Adipocyte (in vitro differentiated cells): ENCODE measurements around the gene SORCS2.
A peak's percentile ranks its signal among the peaks of the same experiment; 100 is the strongest.

Source experiments
- DNase-seq: peaks from one replicate; pipeline ENCODE4 v3.0.0-alpha.2; 2015; ENCODE audit warnings: low read depth
- H3K27me3 ChIP-seq: replicated peaks from 2 replicates; pipeline ENCODE4 v1.7.0; 2013; ENCODE audit warnings: mild to moderate bottlenecking, low read length, moderate library complexity; ENCODE audit not compliant: control insufficient read depth, insufficient read depth
- H3K36me3 ChIP-seq: 2 replicates; pipeline ENCODE4 v1.7.0; 2013; ENCODE audit warnings: low read length, mild to moderate bottlenecking, moderate library complexity; ENCODE audit not compliant: control insufficient read depth, insufficient read depth, severe bottlenecking
- H3K4me1 ChIP-seq: 2 replicates; pipeline ENCODE4 v1.7.0; 2013; ENCODE audit warnings: mild to moderate bottlenecking, low read length, moderate library complexity; ENCODE audit not compliant: control insufficient read depth, insufficient read depth
- H3K4me3 ChIP-seq: 2 replicates; pipeline ENCODE4 v1.7.0; 2013; ENCODE audit warnings: mild to moderate bottlenecking, low read length, moderate library complexity
- H3K9ac ChIP-seq: 2 replicates; pipeline ENCODE4 v1.7.0; 2013; ENCODE audit warnings: mild to moderate bottlenecking, low read length, moderate library complexity
- H3K9me3 ChIP-seq: 2 replicates; pipeline ENCODE4 v1.7.0; 2013; ENCODE audit warnings: mild to moderate bottlenecking, low read length, moderate library complexity; ENCODE audit not compliant: control insufficient read depth

The SORCS2 gene

GRCh38 chr4:7764466-7764865, 572.1 kb downstream of the SORCS2 start:
- Histone ChIP-seq H3K27me3 (no peaks in the 10 kb centered on the region), H3K4me3 (no peak overlapping the region), H3K9me3 (no peaks in the 10 kb centered on the region), H3K9ac (no peak overlapping the region), H3K4me1 (no peaks in the 10 kb centered on the region), H3K36me3 (peaks cover 99% of the 10 kb centered on the region)
- DNase-seq: no peak

- Histone ChIP-seq H3K4me3 (no peak overlapping the region), H3K9me3 (no peaks in the 10 kb centered on the region), H3K27me3 (no peaks in the 10 kb centered on the region), H3K36me3 (peaks cover 98% of the 10 kb centered on the region), H3K4me1 (peaks cover 3% of the 10 kb centered on the region), H3K9ac (no peak overlapping the region)
- no peak for DNase-seq
These were observed 573.3 kb downstream of the SORCS2 start for GRCh38 chr4:7765666-7766065.

GRCh38 chr4:7766086-7766485, 573.7 kb downstream of the SORCS2 start:
- DNase-seq: no peak
- Histone ChIP-seq H3K9ac (no peak overlapping the region), H3K36me3 (peaks cover 98% of the 10 kb centered on the region), H3K4me1 (peaks cover 3% of the 10 kb centered on the region), H3K27me3 (no peaks in the 10 kb centered on the region), H3K4me3 (no peak overlapping the region), H3K9me3 (no peaks in the 10 kb centered on the region)

- no peaks in the 10 kb centered on the region for H3K27me3 ChIP-seq
- no peak for DNase-seq
- peaks cover 98% of the 10 kb centered on the region for H3K36me3 ChIP-seq
- peaks cover 3% of the 10 kb centered on the region for H3K4me1 ChIP-seq
- no peaks in the 10 kb centered on the region for H3K9me3 ChIP-seq
- H3K4me3 ChIP-seq: no peak overlapping the region
- H3K9ac ChIP-seq: no peak overlapping the region
These were observed 574.5 kb downstream of the SORCS2 start for GRCh38 chr4:7766661-7767345.

- Histone ChIP-seq H3K9me3 (no peaks in the 10 kb centered on the region), H3K4me1 (peaks cover 3% of the 10 kb centered on the region), H3K9ac (no peak overlapping the region), H3K4me3 (no peak overlapping the region), H3K27me3 (no peaks in the 10 kb centered on the region), H3K36me3 (peaks cover 98% of the 10 kb centered on the region)
- no peak for DNase-seq
These were observed 575.2 kb downstream of the SORCS2 start for GRCh38 chr4:7767526-7767925.

- H3K9me3 ChIP-seq: no peaks in the 10 kb centered on the region
- no peak overlapping the region for H3K9ac ChIP-seq
- H3K4me3 ChIP-seq: no peak overlapping the region
- no peak for DNase-seq
- no peaks in the 10 kb centered on the region for H3K27me3 ChIP-seq
- peaks cover 98% of the 10 kb centered on the region for H3K36me3 ChIP-seq
- peaks cover 3% of the 10 kb centered on the region for H3K4me1 ChIP-seq
These were observed 575.6 kb downstream of the SORCS2 start for GRCh38 chr4:7767966-7768365.

- Histone ChIP-seq H3K9ac (no peak overlapping the region), H3K36me3 (peaks cover 98% of the 10 kb centered on the region), H3K27me3 (no peaks in the 10 kb centered on the region), H3K9me3 (no peaks in the 10 kb centered on the region), H3K4me3 (no peak overlapping the region), H3K4me1 (peaks cover 3% of the 10 kb centered on the region)
- no peak for DNase-seq
These were observed 576.4 kb downstream of the SORCS2 start for GRCh38 chr4:7768736-7769135.

GRCh38 chr4:7769396-7770223, 577.3 kb downstream of the SORCS2 start:
- Histone ChIP-seq H3K4me3 (no peak overlapping the region), H3K36me3 (peaks cover 99% of the 10 kb centered on the region), H3K4me1 (peaks cover 3% of the 10 kb centered on the region), H3K27me3 (no peaks in the 10 kb centered on the region), H3K9me3 (no peaks in the 10 kb centered on the region), H3K9ac (no peak overlapping the region)
- no peak for DNase-seq

GRCh38 chr4:7770224-7771050, 578.1 kb downstream of the SORCS2 start:
- peak; percentile 30 for DNase-seq
- Histone ChIP-seq H3K36me3 (peaks cover 99% of the 10 kb centered on the region), H3K4me1 (peaks cover 3% of the 10 kb centered on the region), H3K4me3 (no peak overlapping the region), H3K9me3 (no peaks in the 10 kb centered on the region), H3K27me3 (no peaks in the 10 kb centered on the region), H3K9ac (no peak overlapping the region)

- no peak overlapping the region for H3K9ac ChIP-seq
- H3K27me3 ChIP-seq: no peaks in the 10 kb centered on the region
- no peaks in the 10 kb centered on the region for H3K9me3 ChIP-seq
- DNase-seq: no peak
- H3K4me1 ChIP-seq: peaks cover 3% of the 10 kb centered on the region
- H3K36me3 ChIP-seq: peaks cover 99% of the 10 kb centered on the region
- no peak overlapping the region for H3K4me3 ChIP-seq
These were observed 578.7 kb downstream of the SORCS2 start for GRCh38 chr4:7771056-7771455.
